HepG2 (cell line): Measurements from ENCODE around the gene CD7. TPM values are rescaled to one million over a fixed set of nuclear protein-coding genes. Genes with fewer than 3 reads are reported as not detected.

Source experiments
- CENPX ChIP-seq: sonication (generic); formaldehyde crosslinking; IDR thresholded peaks from 2 replicates; pipeline ENCODE4 v1.9.0; 2021; ENCODE audit warnings: mild to moderate bottlenecking, missing genetic modification reagents, moderate library complexity
- ELF4 ChIP-seq: sonication (generic); formaldehyde crosslinking; IDR thresholded peaks from 2 replicates; pipeline ENCODE4 v1.5.0; 2020; ENCODE audit warnings: missing genetic modification reagents, mild to moderate bottlenecking, moderate library complexity, borderline replicate concordance
- GABPB1 ChIP-seq: IDR thresholded peaks from 2 replicates; pipeline ENCODE4 v1.6.1; 2016; ENCODE audit warnings: mild to moderate bottlenecking, missing genetic modification reagents, moderate library complexity, missing compliant biosample characterization
- HDAC2 ChIP-seq: sonication (generic); formaldehyde crosslinking; IDR thresholded peaks from 2 replicates; pipeline ENCODE4 v1.4.0; 2020; ENCODE audit warnings: missing genetic modification reagents
- HES4 ChIP-seq: sonication (generic); formaldehyde crosslinking; IDR thresholded peaks from 2 replicates; pipeline ENCODE4 v1.9.0; 2021; ENCODE audit warnings: mild to moderate bottlenecking, missing genetic modification reagents, borderline replicate concordance
- HIVEP1 ChIP-seq: sonication (generic); formaldehyde crosslinking; IDR thresholded peaks from 2 replicates; pipeline ENCODE4 v1.4.0; 2020; ENCODE audit warnings: mild to moderate bottlenecking, missing genetic modification reagents
- HNRNPK ChIP-seq: fragments of 200-400 bp; formaldehyde crosslinking; IDR thresholded peaks from 2 replicates; pipeline ENCODE4 v1.6.1; 2018; ENCODE audit warnings: low read length, low read depth, moderate library complexity, mild to moderate bottlenecking; ENCODE audit not compliant: poor library complexity, severe bottlenecking
- JUNB ChIP-seq: sonication (generic); formaldehyde crosslinking; IDR thresholded peaks from 2 replicates; pipeline ENCODE4 v1.8.0; 2022; ENCODE audit warnings: missing genetic modification reagents, mild to moderate bottlenecking, borderline replicate concordance
- KLF6 ChIP-seq: IDR thresholded peaks from 2 replicates; pipeline ENCODE4 v1.8.0; 2016; ENCODE audit warnings: missing biosample characterization, missing genetic modification reagents
- MXD4 ChIP-seq: IDR thresholded peaks from 2 replicates; pipeline ENCODE4 v1.6.1; 2016; ENCODE audit warnings: mild to moderate bottlenecking, missing biosample characterization, missing genetic modification reagents
- NR2F2 ChIP-seq: IDR thresholded peaks from 2 replicates; pipeline ENCODE4 v1.6.1; 2012; ENCODE audit warnings: low read depth, inconsistent platforms, borderline replicate concordance
- SRSF1 ChIP-seq: fragments of 200-400 bp; formaldehyde crosslinking; optimal IDR thresholded peaks from 2 replicates; pipeline ENCODE3; 2017; ENCODE audit warnings: mild to moderate bottlenecking, low read depth, low read length, moderate library complexity
- TFAP4 ChIP-seq: sonication (generic); IDR thresholded peaks from 2 replicates; pipeline ENCODE4 v1.6.1; 2016; ENCODE audit warnings: low read depth, borderline replicate concordance
- TP53 ChIP-seq: sonication (generic); formaldehyde crosslinking; conservative IDR thresholded peaks from 2 replicates; pipeline ENCODE4 v1.4.0; 2020; ENCODE audit warnings: missing genetic modification reagents
- ZBTB21 ChIP-seq: sonication (generic); formaldehyde crosslinking; IDR thresholded peaks from 2 replicates; pipeline ENCODE4 v1.4.0; 2020; ENCODE audit warnings: missing genetic modification reagents
- ZNF275 ChIP-seq: sonication (generic); formaldehyde crosslinking; IDR thresholded peaks from 2 replicates; pipeline ENCODE4 v1.8.0; 2022; ENCODE audit warnings: missing genetic modification reagents, mild to moderate bottlenecking, inconsistent platforms, borderline replicate concordance
- ZNF292 ChIP-seq: sonication (generic); formaldehyde crosslinking; IDR thresholded peaks from 2 replicates; pipeline ENCODE4 v1.8.1; 2022; ENCODE audit warnings: mild to moderate bottlenecking, low read depth, missing genetic modification reagents, borderline replicate concordance
- ZNF629 ChIP-seq: sonication (generic); formaldehyde crosslinking; conservative IDR thresholded peaks from 2 replicates; pipeline ENCODE4 v1.5.0; 2020; ENCODE audit warnings: missing genetic modification reagents
- ZNF83 ChIP-seq: sonication (generic); formaldehyde crosslinking; IDR thresholded peaks from 2 replicates; pipeline ENCODE4 v1.4.0; 2020; ENCODE audit warnings: missing genetic modification reagents, mild to moderate bottlenecking, borderline replicate concordance
- polyA plus RNA-seq, 8 experiments: library from polyadenylated mRNA; depleted of rRNA in 3 of 8; stranded (reverse) in 7 of 8; unstranded in 1 of 8; fragments of >200 nt; fragmentation: Illumina TruSeq in 4 of 8; extraction: Trizol in 4 of 8; gene quantifications; 2 replicates each; pipeline versions ENCODE4 v1.2.1 to v1.2.3, GENCODE V29; 2011 to 2016; ENCODE audit warnings: low read depth in 4 of 8, missing spikeins in 1 of 8, mixed read lengths in 1 of 8; ENCODE audit not compliant: insufficient read depth in 1 of 8
- total RNA-seq, 5 experiments: library from RNA; depleted of rRNA; stranded (reverse); fragments of >200 nt; fragmentation: Illumina TruSeq; extraction: Trizol; gene quantifications; 2 replicates each; pipeline ENCODE4 v1.2.3, GENCODE V29; 2016; ENCODE audit warnings: low read depth in 1 of 5
- TF ChIP-seq, protein P1 (sequence below): sonication (generic); formaldehyde crosslinking; IDR thresholded peaks from 2 replicates; pipeline ENCODE4 v1.4.0; 2020; ENCODE audit warnings: missing genetic modification reagents

Gene CD7
- total and polyA plus RNA-seq, 2 of the 13 experiments (the other 11 are each of a cell fraction or from before 2014, with no cell fraction given), result 67.6 to 76.4 TPM

DNA sequence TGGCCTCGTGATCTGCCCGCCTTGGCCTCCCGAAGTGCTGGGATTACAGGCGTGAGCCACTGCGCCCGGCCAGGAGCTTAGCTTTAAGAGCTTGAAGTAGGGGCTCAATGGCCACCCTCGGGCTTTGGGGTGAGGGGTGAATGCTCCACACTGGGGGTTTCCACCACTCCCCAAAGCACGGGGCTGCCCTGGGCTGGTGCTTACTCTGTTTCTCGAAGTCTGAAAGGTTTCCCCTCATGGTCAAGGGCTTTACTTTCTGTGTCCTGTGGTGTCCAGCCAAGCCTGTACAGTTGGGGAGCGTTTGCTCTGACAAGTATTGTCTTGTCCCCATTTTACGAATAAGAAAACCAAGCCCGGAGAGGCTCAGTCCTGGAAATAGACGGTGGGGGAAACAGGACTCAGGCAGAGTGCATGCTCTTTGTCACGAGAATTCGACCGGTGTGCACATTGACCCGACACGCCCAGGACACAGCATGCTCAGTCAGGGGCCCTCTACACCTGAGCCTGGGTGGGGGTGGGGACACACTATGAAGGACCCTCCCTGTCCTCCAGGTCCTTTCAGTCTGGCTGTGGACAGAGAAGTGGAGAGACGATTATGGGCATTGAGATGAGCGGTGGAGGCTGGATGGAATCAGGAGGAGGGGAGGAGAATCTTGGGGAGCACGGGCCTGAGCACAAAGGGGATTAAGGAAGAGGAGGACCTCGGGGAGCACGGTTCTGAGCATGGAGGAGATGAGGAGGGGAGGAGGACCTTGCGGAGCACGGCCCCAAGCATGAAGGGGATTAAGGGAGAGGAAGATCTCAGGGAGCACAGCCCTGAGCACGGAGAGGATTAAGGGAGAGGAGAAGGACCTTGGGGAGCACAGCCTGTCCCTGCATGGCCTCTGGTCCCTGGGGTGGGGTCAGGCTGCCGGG, 7.5 kb downstream of the CD7 start (continued):
- TF ChIP-seq ZNF275 (CRISPR knock-in tag), result no peak
- TF ChIP-seq JUNB, result no peak
- no peak for TF ChIP-seq CENPX (CRISPR knock-in tag)
- no peak; the same call in 1 of the 2 replicates for TF ChIP-seq TFAP4
- peak; percentile 51; the same call in 1 of the 2 replicates for TF ChIP-seq ZNF292 (CRISPR knock-in tag)
- TF ChIP-seq ZBTB21, result no peak
- TF ChIP-seq NR2F2, result no peak; the same call in 1 of the 2 replicates
- no peak for TF ChIP-seq TP53 (CRISPR knock-in tag)
- TF ChIP-seq HIVEP1, result peak; percentile 81; the same call in 1 of the 2 replicates
- TF ChIP-seq ZNF629 (CRISPR knock-in tag), result peak; percentile 97
- peak; percentile 32; the same call in 1 of the 2 replicates for TF ChIP-seq HDAC2 (CRISPR knock-in tag)
- 0 out of 2 replicates have a peak, but pooled peaks have one; percentile 30 for TF ChIP-seq KLF6
- peak; percentile 13; the same call in 1 of the 2 replicates for TF ChIP-seq HES4
- no peak for TF ChIP-seq HNRNPK
- TF ChIP-seq ZNF83, result no peak
- TF ChIP-seq ELF4 (CRISPR knock-in tag), result no peak
- TF ChIP-seq SRSF1, result no peak
- TF ChIP-seq MXD4 (CRISPR knock-in tag), result peak; percentile 62; the same call in 1 of the 2 replicates
- peak; percentile 17; the same call in 1 of the 2 replicates for TF ChIP-seq GABPB1 (CRISPR knock-in tag)
- TF ChIP-seq, protein P1, sequence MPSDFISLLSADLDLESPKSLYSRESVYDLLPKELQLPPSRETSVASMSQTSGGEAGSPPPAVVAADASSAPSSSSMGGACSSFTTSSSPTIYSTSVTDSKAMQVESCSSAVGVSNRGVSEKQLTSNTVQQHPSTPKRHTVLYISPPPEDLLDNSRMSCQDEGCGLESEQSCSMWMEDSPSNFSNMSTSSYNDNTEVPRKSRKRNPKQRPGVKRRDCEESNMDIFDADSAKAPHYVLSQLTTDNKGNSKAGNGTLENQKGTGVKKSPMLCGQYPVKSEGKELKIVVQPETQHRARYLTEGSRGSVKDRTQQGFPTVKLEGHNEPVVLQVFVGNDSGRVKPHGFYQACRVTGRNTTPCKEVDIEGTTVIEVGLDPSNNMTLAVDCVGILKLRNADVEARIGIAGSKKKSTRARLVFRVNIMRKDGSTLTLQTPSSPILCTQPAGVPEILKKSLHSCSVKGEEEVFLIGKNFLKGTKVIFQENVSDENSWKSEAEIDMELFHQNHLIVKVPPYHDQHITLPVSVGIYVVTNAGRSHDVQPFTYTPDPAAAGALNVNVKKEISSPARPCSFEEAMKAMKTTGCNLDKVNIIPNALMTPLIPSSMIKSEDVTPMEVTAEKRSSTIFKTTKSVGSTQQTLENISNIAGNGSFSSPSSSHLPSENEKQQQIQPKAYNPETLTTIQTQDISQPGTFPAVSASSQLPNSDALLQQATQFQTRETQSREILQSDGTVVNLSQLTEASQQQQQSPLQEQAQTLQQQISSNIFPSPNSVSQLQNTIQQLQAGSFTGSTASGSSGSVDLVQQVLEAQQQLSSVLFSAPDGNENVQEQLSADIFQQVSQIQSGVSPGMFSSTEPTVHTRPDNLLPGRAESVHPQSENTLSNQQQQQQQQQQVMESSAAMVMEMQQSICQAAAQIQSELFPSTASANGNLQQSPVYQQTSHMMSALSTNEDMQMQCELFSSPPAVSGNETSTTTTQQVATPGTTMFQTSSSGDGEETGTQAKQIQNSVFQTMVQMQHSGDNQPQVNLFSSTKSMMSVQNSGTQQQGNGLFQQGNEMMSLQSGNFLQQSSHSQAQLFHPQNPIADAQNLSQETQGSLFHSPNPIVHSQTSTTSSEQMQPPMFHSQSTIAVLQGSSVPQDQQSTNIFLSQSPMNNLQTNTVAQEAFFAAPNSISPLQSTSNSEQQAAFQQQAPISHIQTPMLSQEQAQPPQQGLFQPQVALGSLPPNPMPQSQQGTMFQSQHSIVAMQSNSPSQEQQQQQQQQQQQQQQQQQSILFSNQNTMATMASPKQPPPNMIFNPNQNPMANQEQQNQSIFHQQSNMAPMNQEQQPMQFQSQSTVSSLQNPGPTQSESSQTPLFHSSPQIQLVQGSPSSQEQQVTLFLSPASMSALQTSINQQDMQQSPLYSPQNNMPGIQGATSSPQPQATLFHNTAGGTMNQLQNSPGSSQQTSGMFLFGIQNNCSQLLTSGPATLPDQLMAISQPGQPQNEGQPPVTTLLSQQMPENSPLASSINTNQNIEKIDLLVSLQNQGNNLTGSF (CRISPR knock-in tag), result no peak
